ENCODE data around the gene CALHM4. TPM values are rescaled to one million over a fixed set of nuclear protein-coding genes. Genes with fewer than 3 reads are reported as not detected.

The CALHM4 gene
- total RNA-seq, 1 experiment from 2014 or later: not detected

GRCh38 chr6:116515141-116515540 is 38.4 kb upstream of the CALHM4 start:
- ChIA-PET CTCF (no interaction called here), POLR2A (ENCODE audit: unreplicated experiment) (no interaction called here)
- no peak overlapping the region for H2AFZ ChIP-seq (ENCODE audit: low read length)
- H3K9me3 ChIP-seq (ENCODE audit: low read length): no peaks in the 10 kb centered on the region
- no peak overlapping the region for H3K4me2 ChIP-seq (ENCODE audit: low read length)
- no peaks in the 10 kb centered on the region for H3K79me2 ChIP-seq (ENCODE audit: low read length)
- 0 out of 2 replicates have a peak, but pooled peaks cover 5% of the 10 kb centered on the region for H3K4me1 ChIP-seq (ENCODE audit: insufficient read depth, low read length)
- no peaks in the 10 kb centered on the region for H3F3A ChIP-seq (ENCODE audit: low read length, unreplicated experiment)
- H3K27me3 ChIP-seq (ENCODE audit: low read length): no peaks in the 10 kb centered on the region
- H3K27ac ChIP-seq (ENCODE audit: low read length): no peak overlapping the region
- H3K9me2 ChIP-seq (replicated peaks; ENCODE audit: low read length): no peaks in the 10 kb centered on the region
- TF ChIP-seq CTCF (conservative IDR thresholded peaks at IDR 0.05; ENCODE audit: low read depth, low read length): no peak
- TF ChIP-seq EZH2 (IDR thresholded peaks at IDR 0.05; ENCODE audit: low read length, unreplicated experiment): no peak
- TF ChIP-seq EZH2phosphoT487 (IDR thresholded peaks at IDR 0.05; ENCODE audit: borderline replicate concordance, low read length): no peak
- H3K4me3 ChIP-seq (ENCODE audit: low read length): no peak overlapping the region
- H3K36me3 ChIP-seq (ENCODE audit: low read depth, low read length): no peaks in the 10 kb centered on the region
- no TSS peak for BruUV-seq (replicated peaks)
- DNase-seq: no peak
- intact Hi-C loops (cut with micrococcal nuclease): no loop called here
- ATAC-seq: no peak
- H3K9ac ChIP-seq (ENCODE audit: low read length): no peak overlapping the region
- H4K20me1 ChIP-seq (ENCODE audit: low read length): no peaks in the 10 kb centered on the region

GRCh38 chr6:116518621-116519368 is 34.8 kb upstream of the CALHM4 start:
- Histone ChIP-seq H3K27me3 (ENCODE audit: low read length) (no peaks in the 10 kb centered on the region), H3K4me3 (ENCODE audit: low read length) (no peak overlapping the region), H3K4me2 (ENCODE audit: low read length) (no peak overlapping the region), H3K9me2 (replicated peaks; ENCODE audit: low read length) (no peaks in the 10 kb centered on the region), H3K9me3 (ENCODE audit: low read length) (no peaks in the 10 kb centered on the region), H3K9ac (ENCODE audit: low read length) (no peak overlapping the region), H4K20me1 (ENCODE audit: low read length) (no peaks in the 10 kb centered on the region), H3K4me1 (ENCODE audit: insufficient read depth, low read length) (no peaks in the 10 kb centered on the region), H3K36me3 (ENCODE audit: low read depth, low read length) (no peaks in the 10 kb centered on the region), H3K27ac (ENCODE audit: low read length) (no peak overlapping the region), H3K79me2 (ENCODE audit: low read length) (no peaks in the 10 kb centered on the region), H3F3A (ENCODE audit: low read length, unreplicated experiment) (no peaks in the 10 kb centered on the region), H2AFZ (ENCODE audit: low read length) (no peak overlapping the region)
- intact Hi-C loops (cut with micrococcal nuclease): no loop called here
- ChIA-PET POLR2A (ENCODE audit: unreplicated experiment) (no interaction called here), CTCF (no interaction called here)
- BruUV-seq (replicated peaks): no TSS peak
- no peak for ATAC-seq
- no peak for DNase-seq
- TF ChIP-seq EZH2phosphoT487 (IDR thresholded peaks at IDR 0.05; ENCODE audit: borderline replicate concordance, low read length) (no peak), CTCF (conservative IDR thresholded peaks at IDR 0.05; ENCODE audit: low read depth, low read length) (no peak), EZH2 (IDR thresholded peaks at IDR 0.05; ENCODE audit: low read length, unreplicated experiment) (no peak)

DNA sequence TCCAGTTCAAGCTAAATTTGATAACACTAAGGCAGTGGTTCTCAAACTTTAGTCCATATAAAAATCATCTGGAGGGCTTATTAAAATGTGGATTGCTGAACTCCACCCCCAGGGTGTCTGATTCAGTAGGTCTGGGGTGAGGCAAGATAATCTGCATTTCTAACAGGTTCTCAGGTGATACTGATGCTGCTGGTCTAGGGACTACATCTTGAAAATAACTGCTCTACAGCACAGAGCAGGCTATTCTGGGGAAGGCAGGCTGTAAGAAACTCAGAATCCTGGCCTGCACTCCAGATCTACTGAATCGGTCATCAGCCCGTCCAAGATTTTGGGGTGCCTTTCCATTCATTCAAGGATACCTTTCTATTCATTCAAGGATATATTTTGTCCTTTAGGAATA is 30.7 kb upstream of the CALHM4 start:
- H3K9me3 ChIP-seq (ENCODE audit: low read length): no peaks in the 10 kb centered on the region
- no peaks in the 10 kb centered on the region for H3K79me2 ChIP-seq (ENCODE audit: low read length)
- H3K27me3 ChIP-seq (ENCODE audit: low read length): no peaks in the 10 kb centered on the region
- DNase-seq: no peak
- no peaks in the 10 kb centered on the region for H3K4me1 ChIP-seq (ENCODE audit: insufficient read depth, low read length)
- H3K9ac ChIP-seq (ENCODE audit: low read length): no peak overlapping the region
- ATAC-seq: no peak
- ChIA-PET CTCF (no interaction called here), POLR2A (ENCODE audit: unreplicated experiment) (no interaction called here)
- no peaks in the 10 kb centered on the region for H3F3A ChIP-seq (ENCODE audit: low read length, unreplicated experiment)
- no peaks in the 10 kb centered on the region for H4K20me1 ChIP-seq (ENCODE audit: low read length)
- H3K27ac ChIP-seq (ENCODE audit: low read length): no peak overlapping the region
- H3K9me2 ChIP-seq (replicated peaks; ENCODE audit: low read length): no peaks in the 10 kb centered on the region
- BruUV-seq (replicated peaks): no TSS peak
- no peak overlapping the region for H2AFZ ChIP-seq (ENCODE audit: low read length)
- TF ChIP-seq CTCF (conservative IDR thresholded peaks at IDR 0.05; ENCODE audit: low read depth, low read length) (no peak), EZH2 (IDR thresholded peaks at IDR 0.05; ENCODE audit: low read length, unreplicated experiment) (no peak), EZH2phosphoT487 (IDR thresholded peaks at IDR 0.05; ENCODE audit: borderline replicate concordance, low read length) (no peak)
- H3K36me3 ChIP-seq (ENCODE audit: low read depth, low read length): no peaks in the 10 kb centered on the region
- intact Hi-C loops (cut with micrococcal nuclease): no loop called here
- no peak overlapping the region for H3K4me2 ChIP-seq (ENCODE audit: low read length)
- H3K4me3 ChIP-seq (ENCODE audit: low read length): no peak overlapping the region
